ENCODE measurements around the gene TMEM231. TPM values are rescaled to one million over a fixed set of nuclear protein-coding genes. Genes with fewer than 3 reads are reported as not detected.

Gene TMEM231
- polyA plus RNA-seq, 1 experiment = 10.6 TPM

DNA sequence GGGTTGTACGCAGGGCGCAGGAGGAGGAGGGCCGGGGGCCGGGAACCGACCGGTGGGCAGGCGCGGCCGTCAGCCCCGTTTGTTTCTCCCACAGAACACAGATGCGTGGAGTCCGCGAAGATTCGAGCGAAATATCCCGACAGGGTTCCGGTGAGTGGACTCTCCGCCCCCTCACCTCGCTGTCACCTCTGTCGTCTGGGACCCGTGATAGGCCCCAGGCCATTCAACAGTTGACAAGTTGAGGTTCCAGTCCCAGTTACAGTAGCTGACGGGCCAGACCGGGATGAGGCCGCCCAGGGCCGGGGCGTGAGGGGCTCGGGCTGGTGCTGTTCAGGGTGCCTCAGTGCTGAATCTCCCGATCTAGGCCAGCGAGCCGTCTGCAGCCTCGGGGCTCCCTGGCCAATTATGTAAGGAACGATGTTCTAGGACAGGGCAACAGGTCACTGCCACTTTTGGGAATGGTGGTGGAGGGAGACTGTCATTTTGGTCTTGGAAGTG is 10.8 kb upstream of the TMEM231 start:
- peaks cover 8% of the 10 kb centered on the region for H3K27me3 ChIP-seq (ENCODE audit: control insufficient read depth, insufficient read depth, low read length)
- ChIA-PET POLR2A (interaction anchor here (0.5 to 0.9 kb wide), 2 partner anchors 56 to 488 kb away, joined by 5 read pairs; partner anchors contain the start of gene ADAT1), CTCF (interaction anchor here (2.2 to 6.0 kb wide), 2 partner anchors 24 to 50 kb away, joined by 7 to 31 read pairs; no protein-coding TSS in a partner anchor)
- no peaks in the 10 kb centered on the region; the same call in 1 of the 2 replicates for H3K9me3 ChIP-seq (ENCODE audit: control insufficient read depth, insufficient read depth, low read length)
- TF ChIP-seq, protein P1, sequence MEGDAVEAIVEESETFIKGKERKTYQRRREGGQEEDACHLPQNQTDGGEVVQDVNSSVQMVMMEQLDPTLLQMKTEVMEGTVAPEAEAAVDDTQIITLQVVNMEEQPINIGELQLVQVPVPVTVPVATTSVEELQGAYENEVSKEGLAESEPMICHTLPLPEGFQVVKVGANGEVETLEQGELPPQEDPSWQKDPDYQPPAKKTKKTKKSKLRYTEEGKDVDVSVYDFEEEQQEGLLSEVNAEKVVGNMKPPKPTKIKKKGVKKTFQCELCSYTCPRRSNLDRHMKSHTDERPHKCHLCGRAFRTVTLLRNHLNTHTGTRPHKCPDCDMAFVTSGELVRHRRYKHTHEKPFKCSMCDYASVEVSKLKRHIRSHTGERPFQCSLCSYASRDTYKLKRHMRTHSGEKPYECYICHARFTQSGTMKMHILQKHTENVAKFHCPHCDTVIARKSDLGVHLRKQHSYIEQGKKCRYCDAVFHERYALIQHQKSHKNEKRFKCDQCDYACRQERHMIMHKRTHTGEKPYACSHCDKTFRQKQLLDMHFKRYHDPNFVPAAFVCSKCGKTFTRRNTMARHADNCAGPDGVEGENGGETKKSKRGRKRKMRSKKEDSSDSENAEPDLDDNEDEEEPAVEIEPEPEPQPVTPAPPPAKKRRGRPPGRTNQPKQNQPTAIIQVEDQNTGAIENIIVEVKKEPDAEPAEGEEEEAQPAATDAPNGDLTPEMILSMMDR (IDR thresholded peaks at IDR 0.05; ENCODE audit: low read depth, low read length) = no peak
- H3K4me3 ChIP-seq (ENCODE audit: low read depth, low read length) = peak overlapping the region; percentile 84
- no peak overlapping the region for H3K27ac ChIP-seq (ENCODE audit: low read depth, low read length)
- DNase-seq (ENCODE audit: low read depth, low spot score) = no peak

- H3K27me3 ChIP-seq (ENCODE audit: control insufficient read depth, insufficient read depth, low read length) = peaks cover 8% of the 10 kb centered on the region
- POLR2A ChIA-PET = interaction anchor here (0.5 to 0.9 kb wide), 2 partner anchors 57 to 488 kb away, joined by 5 read pairs; partner anchors contain the start of gene ADAT1
- TF ChIP-seq, protein P1 (IDR thresholded peaks at IDR 0.05; ENCODE audit: low read depth, low read length) = no peak
- no peak for DNase-seq (ENCODE audit: low read depth, low spot score)
- H3K27ac ChIP-seq (ENCODE audit: low read depth, low read length) = peak within 1 kb of the TSS; percentile 39
- H3K4me3 ChIP-seq (ENCODE audit: low read depth, low read length) = peak within 1 kb of the TSS; percentile 84
- H3K9me3 ChIP-seq (ENCODE audit: control insufficient read depth, insufficient read depth, low read length) = no peaks in the 10 kb centered on the region; the same call in 1 of the 2 replicates
- CTCF ChIA-PET = interaction anchor here (0.9 to 6.0 kb wide), 4 partner anchors 10 to 366 kb away, joined by 3 to 31 read pairs (median 5); partner anchors contain the start of gene TMEM231
These were observed 10.1 kb upstream of the TMEM231 start, which contains the start of gene GABARAPL2 for GRCh38 chr16:75566040-75566757. TSS of gene GABARAPL2 (plus strand) at chr16:75566379. CDS start at chr16:75566487, 108 bp downstream.

GRCh38 chr16:75565640-75566039 is 9.6 kb upstream of the TMEM231 start:
- Histone ChIP-seq H3K4me3 (ENCODE audit: low read depth, low read length) (peak overlapping the region; percentile 84), H3K27me3 (ENCODE audit: control insufficient read depth, insufficient read depth, low read length) (peaks cover 8% of the 10 kb centered on the region), H3K27ac (ENCODE audit: low read depth, low read length) (peak overlapping the region; percentile 39), H3K9me3 (ENCODE audit: control insufficient read depth, insufficient read depth, low read length) (no peaks in the 10 kb centered on the region; the same call in 1 of the 2 replicates)
- TF ChIP-seq, protein P1 (IDR thresholded peaks at IDR 0.05; ENCODE audit: low read depth, low read length) = no peak
- POLR2A ChIA-PET = interaction anchor here (0.9 kb wide), 1 partner anchor 57 kb away, joined by 5 read pairs; the partner anchor contains the start of gene ADAT1
- CTCF ChIA-PET = interaction anchor here (0.9 to 6.0 kb wide), 3 partner anchors 10 to 366 kb away, joined by 3 to 31 read pairs (median 3); partner anchors contain the start of gene TMEM231
- DNase-seq (ENCODE audit: low read depth, low spot score) = no peak

GRCh38 chr16:75559564-75560372 is 3.7 kb upstream of the TMEM231 start:
- Histone ChIP-seq H3K4me3 (ENCODE audit: low read depth, low read length) (no peak overlapping the region), H3K27ac (ENCODE audit: low read depth, low read length) (no peak overlapping the region)

More at GRCh38 chr16:75559564-75560372, 3.7 kb upstream of the TMEM231 start:
- TF ChIP-seq, protein P1 (IDR thresholded peaks at IDR 0.05; ENCODE audit: low read depth, low read length) = no peak
- CTCF ChIA-PET = interaction anchor here (0.7 to 2.2 kb wide), 5 partner anchors 43 to 103 kb away, joined by 3 to 10 read pairs (median 7); no protein-coding TSS in a partner anchor
- H3K9me3 ChIP-seq (ENCODE audit: control insufficient read depth, insufficient read depth, low read length) = no peaks in the 10 kb centered on the region
- no peak for DNase-seq (ENCODE audit: low read depth, low spot score)
- POLR2A ChIA-PET = no interaction called here
- peaks cover 8% of the 10 kb centered on the region for H3K27me3 ChIP-seq (ENCODE audit: control insufficient read depth, insufficient read depth, low read length)
